HEK293 (cell line): ENCODE data around the gene MBLAC1.

Experiments used
- AEBP2 ChIP-seq: fragments of 450-650 bp; formaldehyde crosslinking; IDR thresholded peaks from 2 replicates; pipeline ENCODE4 v1.5.1; 2016; ENCODE audit warnings: missing biosample characterization, missing genetic modification characterization, borderline replicate concordance
- BCL11A ChIP-seq: fragments of 450-650 bp; formaldehyde crosslinking; IDR thresholded peaks from 2 replicates; pipeline ENCODE4 v1.5.1; 2016; ENCODE audit warnings: low read depth, missing biosample characterization, missing genetic modification characterization
- GFI1B ChIP-seq: fragments of 450-650 bp; formaldehyde crosslinking; IDR thresholded peaks from 2 replicates; pipeline ENCODE4 v1.5.1; 2016; ENCODE audit warnings: missing biosample characterization, missing genetic modification characterization
- HOXA7 ChIP-seq: sonication (generic); formaldehyde crosslinking; IDR thresholded peaks from 2 replicates; pipeline ENCODE4 v1.8.1; 2022; ENCODE audit warnings: missing genetic modification reagents, borderline replicate concordance
- KLF1 ChIP-seq: fragments of 450-650 bp; formaldehyde crosslinking; IDR thresholded peaks from 2 replicates; pipeline ENCODE4 v1.5.1; 2016; ENCODE audit warnings: missing biosample characterization, missing genetic modification characterization
- MEIS1 ChIP-seq: sonication (generic); formaldehyde crosslinking; IDR thresholded peaks from 2 replicates; pipeline ENCODE4 v1.8.1; 2022; ENCODE audit warnings: missing genetic modification reagents, mild to moderate bottlenecking, borderline replicate concordance
- OSR2 ChIP-seq: fragments of 450-650 bp; formaldehyde crosslinking; IDR thresholded peaks from 2 replicates; pipeline ENCODE4 v1.5.1; 2016; ENCODE audit warnings: missing biosample characterization, missing genetic modification characterization
- REST ChIP-seq: fragments of 450-650 bp; formaldehyde crosslinking; IDR thresholded peaks from 2 replicates; pipeline ENCODE4 v1.5.1; 2016; ENCODE audit warnings: missing biosample characterization, missing genetic modification characterization
- ZBTB48 ChIP-seq: fragments of 450-650 bp; formaldehyde crosslinking; IDR thresholded peaks from 2 replicates; pipeline ENCODE4 v1.5.1; 2016; ENCODE audit warnings: missing biosample characterization, missing genetic modification characterization
- ZEB2 ChIP-seq: fragments of 450-650 bp; formaldehyde crosslinking; IDR thresholded peaks from 2 replicates; pipeline ENCODE4 v1.5.1; 2016; ENCODE audit warnings: missing biosample characterization, missing genetic modification characterization
- ZFP3 ChIP-seq: fragments of 450-650 bp; formaldehyde crosslinking; IDR thresholded peaks from 2 replicates; pipeline ENCODE4 v1.5.1; 2016; ENCODE audit warnings: low read depth, missing biosample characterization, missing genetic modification characterization
- ZNF16 ChIP-seq: fragments of 450-650 bp; formaldehyde crosslinking; IDR thresholded peaks from 2 replicates; pipeline ENCODE4 v1.5.1; 2016; ENCODE audit warnings: low read depth, missing biosample characterization, missing genetic modification characterization
- ZNF174 ChIP-seq: fragments of 450-650 bp; formaldehyde crosslinking; IDR thresholded peaks from 2 replicates; pipeline ENCODE4 v1.5.0; 2017; ENCODE audit warnings: missing biosample characterization, mild to moderate bottlenecking, missing genetic modification characterization
- ZNF175 ChIP-seq: fragments of 450-650 bp; formaldehyde crosslinking; IDR thresholded peaks from 2 replicates; pipeline ENCODE4 v1.5.1; 2016; ENCODE audit warnings: missing biosample characterization, missing genetic modification characterization
- ZNF23 ChIP-seq: fragments of 450-650 bp; formaldehyde crosslinking; IDR thresholded peaks from 2 replicates; pipeline ENCODE4 v1.5.1; 2016; ENCODE audit warnings: missing biosample characterization, missing genetic modification characterization, borderline replicate concordance
- ZNF324 ChIP-seq: fragments of 450-650 bp; formaldehyde crosslinking; IDR thresholded peaks from 2 replicates; pipeline ENCODE4 v1.5.1; 2016; ENCODE audit warnings: missing biosample characterization, missing genetic modification characterization
- ZNF416 ChIP-seq: fragments of 450-650 bp; formaldehyde crosslinking; IDR thresholded peaks from 2 replicates; pipeline ENCODE4 v1.5.1; 2016; ENCODE audit warnings: missing biosample characterization, missing genetic modification characterization
- ZNF488 ChIP-seq: fragments of 450-650 bp; formaldehyde crosslinking; IDR thresholded peaks from 2 replicates; pipeline ENCODE4 v1.5.1; 2016; ENCODE audit warnings: missing biosample characterization, missing genetic modification characterization
- ZNF501 ChIP-seq: fragments of 450-650 bp; formaldehyde crosslinking; IDR thresholded peaks from 2 replicates; pipeline ENCODE4 v1.5.1; 2016; ENCODE audit warnings: missing biosample characterization, missing genetic modification characterization
- ZNF518A ChIP-seq: fragments of 450-650 bp; formaldehyde crosslinking; conservative IDR thresholded peaks from 2 replicates; pipeline ENCODE4 v1.5.1; 2016; ENCODE audit warnings: low read depth, missing biosample characterization, missing genetic modification characterization
- ZNF521 ChIP-seq: fragments of 450-650 bp; formaldehyde crosslinking; IDR thresholded peaks from 2 replicates; pipeline ENCODE4 v1.5.1; 2017; ENCODE audit warnings: missing biosample characterization, mild to moderate bottlenecking, missing genetic modification characterization
- ZNF548 ChIP-seq: fragments of 450-650 bp; formaldehyde crosslinking; IDR thresholded peaks from 2 replicates; pipeline ENCODE4 v1.5.1; 2016; ENCODE audit warnings: missing biosample characterization, missing genetic modification characterization
- ZNF558 ChIP-seq: fragments of 450-650 bp; formaldehyde crosslinking; IDR thresholded peaks from 2 replicates; pipeline ENCODE4 v1.5.1; 2016; ENCODE audit warnings: missing biosample characterization, missing genetic modification characterization
- ZNF571 ChIP-seq: fragments of 450-650 bp; formaldehyde crosslinking; IDR thresholded peaks from 2 replicates; pipeline ENCODE4 v1.5.0; 2017; ENCODE audit warnings: missing biosample characterization, missing genetic modification characterization
- ZNF600 ChIP-seq: fragments of 450-650 bp; formaldehyde crosslinking; IDR thresholded peaks from 2 replicates; pipeline ENCODE4 v1.5.1; 2016; ENCODE audit warnings: missing biosample characterization, missing genetic modification characterization
- ZNF664 ChIP-seq: fragments of 450-650 bp; formaldehyde crosslinking; IDR thresholded peaks from 2 replicates; pipeline ENCODE4 v1.5.1; 2016; ENCODE audit warnings: missing biosample characterization, missing genetic modification characterization
- ZNF670 ChIP-seq: fragments of 450-650 bp; formaldehyde crosslinking; IDR thresholded peaks from 2 replicates; pipeline ENCODE4 v1.5.1; 2016; ENCODE audit warnings: missing biosample characterization, missing genetic modification characterization, low read depth
- ZNF747 ChIP-seq: fragments of 450-650 bp; formaldehyde crosslinking; IDR thresholded peaks from 2 replicates; pipeline ENCODE4 v1.5.1; 2016; ENCODE audit warnings: missing biosample characterization, missing genetic modification characterization
- TF ChIP-seq, protein P1 (sequence below): fragments of 450-650 bp; formaldehyde crosslinking; IDR thresholded peaks from 2 replicates; pipeline ENCODE4 v1.5.1; 2016; ENCODE audit warnings: missing biosample characterization, missing genetic modification characterization, low read depth

Gene MBLAC1

DNA sequence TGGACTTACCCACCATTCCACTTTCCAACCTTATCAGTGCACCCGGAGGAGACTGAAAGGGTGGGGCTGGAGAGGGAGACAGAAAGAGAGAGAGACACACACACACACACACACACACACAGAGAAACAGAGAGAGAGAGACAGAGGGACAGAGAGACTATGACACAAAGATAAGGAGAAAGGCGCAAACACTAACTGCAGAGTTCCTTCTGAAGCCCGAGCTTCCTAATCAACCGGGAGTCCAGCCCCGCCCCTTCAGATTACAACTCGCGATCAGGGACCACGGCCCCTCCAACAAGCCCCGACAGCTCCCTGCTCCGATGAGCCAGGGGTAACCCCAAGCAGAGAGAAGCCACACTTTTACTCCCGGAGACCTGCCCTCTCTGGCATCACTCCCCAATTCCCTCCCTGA lies 41.2 kb downstream of the MBLAC1 start (continued):
- TF ChIP-seq ZEB2 (tag by site-specific recombination) (0 out of 2 replicates have a peak, but pooled peaks have one; percentile 55), ZFP3 (tag by site-specific recombination) (no peak), ZNF324 (no peak; the same call in 1 of the 2 replicates), OSR2 (tag by site-specific recombination) (peak; percentile 40; the same call in 1 of the 2 replicates), ZNF571 (tag by site-specific recombination) (no peak), REST (tag by site-specific recombination) (no peak), ZNF664 (tag by site-specific recombination) (no peak), MEIS1 (CRISPR knock-in tag) (no peak), ZNF521 (no peak), AEBP2 (tag by site-specific recombination) (no peak), HOXA7 (CRISPR knock-in tag) (no peak), ZNF175 (no peak), ZNF600 (0 out of 2 replicates have a peak, but pooled peaks have one; percentile 32), ZNF16 (tag by site-specific recombination) (no peak), GFI1B (tag by site-specific recombination) (no peak), ZNF174 (tag by site-specific recombination) (no peak), KLF1 (peak; percentile 83), BCL11A (tag by site-specific recombination) (no peak), ZNF501 (0 out of 2 replicates have a peak, but pooled peaks have one; percentile 59), ZNF548 (tag by site-specific recombination) (no peak), ZNF670 (tag by site-specific recombination) (no peak), ZNF747 (no peak), ZNF416 (tag by site-specific recombination) (no peak), ZBTB48 (tag by site-specific recombination) (peak; percentile 94), ZNF488 (0 out of 2 replicates have a peak, but pooled peaks have one; percentile 11), ZNF23 (no peak), ZNF558 (no peak), ZNF518A (tag by site-specific recombination) (0 out of 2 replicates have a peak, but pooled peaks have one; percentile 14)
- TF ChIP-seq, protein P1, sequence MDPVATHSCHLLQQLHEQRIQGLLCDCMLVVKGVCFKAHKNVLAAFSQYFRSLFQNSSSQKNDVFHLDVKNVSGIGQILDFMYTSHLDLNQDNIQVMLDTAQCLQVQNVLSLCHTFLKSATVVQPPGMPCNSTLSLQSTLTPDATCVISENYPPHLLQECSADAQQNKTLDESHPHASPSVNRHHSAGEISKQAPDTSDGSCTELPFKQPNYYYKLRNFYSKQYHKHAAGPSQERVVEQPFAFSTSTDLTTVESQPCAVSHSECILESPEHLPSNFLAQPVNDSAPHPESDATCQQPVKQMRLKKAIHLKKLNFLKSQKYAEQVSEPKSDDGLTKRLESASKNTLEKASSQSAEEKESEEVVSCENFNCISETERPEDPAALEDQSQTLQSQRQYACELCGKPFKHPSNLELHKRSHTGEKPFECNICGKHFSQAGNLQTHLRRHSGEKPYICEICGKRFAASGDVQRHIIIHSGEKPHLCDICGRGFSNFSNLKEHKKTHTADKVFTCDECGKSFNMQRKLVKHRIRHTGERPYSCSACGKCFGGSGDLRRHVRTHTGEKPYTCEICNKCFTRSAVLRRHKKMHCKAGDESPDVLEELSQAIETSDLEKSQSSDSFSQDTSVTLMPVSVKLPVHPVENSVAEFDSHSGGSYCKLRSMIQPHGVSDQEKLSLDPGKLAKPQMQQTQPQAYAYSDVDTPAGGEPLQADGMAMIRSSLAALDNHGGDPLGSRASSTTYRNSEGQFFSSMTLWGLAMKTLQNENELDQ (tag by site-specific recombination) = no peak
